Lung (tissue), 12 donors: ENCODE data around the gene UBR4. TPM values are rescaled to one million over a fixed set of nuclear protein-coding genes. Genes with fewer than 3 reads are reported as not detected.
A peak's percentile ranks its signal among the peaks of the same experiment; 100 is the strongest.

Experiments used
- ATAC-seq: fragments of 200-7000 bp; cut with Tn5 transposase; one replicate; pipeline ENCODE4 v1.9.1; 2020; ENCODE audit warnings: moderate number of reproducible peaks; ENCODE audit not compliant: insufficient read depth, low FRiP score
- DNase-seq, 3 donors: peaks; one replicate each; pipeline ENCODE4 v3.0.0-alpha.2; 2013 to 2017
- H3K27ac ChIP-seq, 2 donors: one replicate each; pipeline ENCODE4 v1.5.1; 2013; ENCODE audit warnings: mild to moderate bottlenecking in 2 of 2, moderate library complexity in 2 of 2, control low read depth in 1 of 2, inconsistent platforms in 1 of 2, low read depth in 1 of 2, low read length in 1 of 2
- H3K27me3 ChIP-seq, 3 donors: one replicate each; pipeline ENCODE4 v1.5.1; 2013; ENCODE audit warnings: low read length in 2 of 3; ENCODE audit not compliant: control insufficient read depth in 3 of 3, insufficient read depth in 3 of 3
- H3K36me3 ChIP-seq, 4 donors: one replicate each; pipeline ENCODE4 v1.5.1; 2013; ENCODE audit warnings: low read length in 4 of 4, mild to moderate bottlenecking in 1 of 4, moderate library complexity in 1 of 4; ENCODE audit not compliant: control insufficient read depth in 4 of 4, insufficient read depth in 4 of 4
- H3K4me1 ChIP-seq, 5 donors: one replicate each; pipeline ENCODE4 v1.5.1; 2013; ENCODE audit warnings: low read length in 5 of 5, mild to moderate bottlenecking in 2 of 5, moderate library complexity in 1 of 5; ENCODE audit not compliant: control insufficient read depth in 5 of 5, insufficient read depth in 5 of 5
- H3K4me3 ChIP-seq: one replicate; pipeline ENCODE4 v1.5.1; 2013; ENCODE audit warnings: mild to moderate bottlenecking, control low read depth, moderate library complexity
- H3K9ac ChIP-seq, 2 donors: one replicate each; pipeline ENCODE4 v1.5.1; 2013; ENCODE audit warnings: low read length in 2 of 2, control low read depth in 1 of 2; ENCODE audit not compliant: insufficient read depth in 1 of 2
- H3K9me3 ChIP-seq, 4 donors: one replicate each; pipeline ENCODE4 v1.5.1; 2013; ENCODE audit warnings: low read length in 3 of 4, mild to moderate bottlenecking in 1 of 4, moderate library complexity in 1 of 4; ENCODE audit not compliant: control insufficient read depth in 4 of 4, insufficient read depth in 3 of 4
- CTCF ChIP-seq: IDR thresholded peaks from 2 replicates; pipeline ENCODE4 v1.5.1; 2012; ENCODE audit warnings: mild to moderate bottlenecking; ENCODE audit errors: control extremely low read depth, extremely low read depth
- WGBS, 2 donors: extraction: QIAGEN DNeasy Blood & Tissue Kit; methylation state at CpG; one replicate each; pipeline ENCODE4 v1.1.7; 2013; 5-methylcytosine and 5-hydroxymethylcytosine counted together
- polyA plus RNA-seq, 2 donors: library from polyadenylated mRNA; stranded (reverse); fragments of 200-250 nt; gene quantifications; one replicate each; pipeline ENCODE4 v1.2.1, GENCODE V29; 2013
- total RNA-seq, 2 donors: library from RNA; depleted of rRNA in 1 of 2; stranded (reverse); fragments of >200 nt in 1 of 2; gene quantifications; one replicate each; pipeline ENCODE4 v1.2.1, GENCODE V29; 2014 to 2021
- donor health status: control.
- donor health status: control.
- donor health status: Bipolar disorder and iron deficiency.
- donor health status: healthy.
- donor health status: DM: yes; HTN: yes; CAD: no.

UBR4 gene
- total and polyA plus RNA-seq, 4 donors: 90.8 to 128 (median 113) TPM

- no peaks in the 10 kb centered on the region for H3K9me3 ChIP-seq
- peaks cover 0 to 12% (median 3%) of the 10 kb centered on the region in 5 donors for H3K4me1 ChIP-seq
- no peak for TF ChIP-seq CTCF
- peaks cover 50 to 63% (median 61%) of the 10 kb centered on the region in 4 donors for H3K36me3 ChIP-seq
- no peak overlapping the region for H3K27ac ChIP-seq
- H3K27me3 ChIP-seq: no peaks in the 10 kb centered on the region
- H3K4me3 ChIP-seq: no peak overlapping the region
- no peak for DNase-seq
- 97% methylated on average over 4 of the region's 4 CpGs for WGBS, 2 donors
- H3K9ac ChIP-seq: no peak overlapping the region
- no peak for ATAC-seq
These were observed 131.5 kb downstream of the UBR4 start for GRCh38 chr1:19078536-19078935.

GRCh38 chr1:19076841-19077616 lies 133.0 kb downstream of the UBR4 start:
- ATAC-seq (no peak), DNase-seq (no peak)
- no peaks in the 10 kb centered on the region for H3K27me3 ChIP-seq
- no peak overlapping the region for H3K4me3 ChIP-seq
- H3K36me3 ChIP-seq: peaks cover 50 to 59% (median 55%) of the 10 kb centered on the region in 4 donors
- H3K9ac ChIP-seq: no peak overlapping the region
- WGBS, 2 donors: 90 to 95% methylated on average over 20 of the region's 20 CpGs
- TF ChIP-seq CTCF: no peak
- peaks cover 0 to 12% (median 3%) of the 10 kb centered on the region in 5 donors for H3K4me1 ChIP-seq
- no peak overlapping the region for H3K27ac ChIP-seq
- no peaks in the 10 kb centered on the region for H3K9me3 ChIP-seq

- peaks cover 36 to 51% (median 44%) of the 10 kb centered on the region in 4 donors for H3K36me3 ChIP-seq
- peak; percentile 31 for ATAC-seq
These were observed 135.0 kb downstream of the UBR4 start for GRCh38 chr1:19074902-19075721.

More at GRCh38 chr1:19074902-19075721, 135.0 kb downstream of the UBR4 start:
- TF ChIP-seq CTCF: no peak
- no peaks in the 10 kb centered on the region for H3K9me3 ChIP-seq
- no peak for DNase-seq
- no peak overlapping the region for H3K4me3 ChIP-seq
- no peak overlapping the region for H3K9ac ChIP-seq
- H3K27ac ChIP-seq: peak overlapping the region in 1 of 2 donors; percentile 61
- H3K27me3 ChIP-seq: no peaks in the 10 kb centered on the region
- peaks cover 0 to 10% (median 3%) of the 10 kb centered on the region in 5 donors for H3K4me1 ChIP-seq
- 65 to 77% methylated on average over 21 of the region's 21 CpGs for whole genome bisulfite sequencing, 2 donors
